GM19455 (cell line): ENCODE measurements around the gene MCTP1.
"Not testable (repeated sequence)": the region's sequence is repeated elsewhere in the genome, so short reads cannot be mapped to it uniquely, and the experiment has no call there.

Experiments used
- ATAC-seq: cut with Tn5 transposase; IDR thresholded peaks from one replicate; pipeline ENCODE4 v1.9.1; 2021; ENCODE audit not compliant: unreplicated experiment

The MCTP1 gene

DNA sequence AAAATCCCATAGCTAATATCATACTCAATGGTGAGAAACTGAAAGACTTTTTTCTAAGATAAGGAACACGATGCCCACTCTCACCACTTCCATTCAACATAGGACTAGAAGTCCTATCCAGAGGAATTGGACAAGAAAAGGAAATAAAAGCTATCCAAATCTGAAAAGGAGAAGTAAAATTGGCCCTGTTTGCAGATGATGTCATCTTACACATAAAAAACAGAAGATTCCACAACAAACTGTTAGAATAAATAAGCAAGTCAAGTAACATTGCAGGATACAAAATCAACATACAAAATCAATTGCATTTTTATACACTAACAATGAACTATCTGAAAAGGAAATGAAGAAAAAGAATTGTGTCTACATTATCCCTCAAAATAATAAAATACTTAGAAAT is 308.0 kb downstream of the MCTP1 start:
- no peak for ATAC-seq

DNA sequence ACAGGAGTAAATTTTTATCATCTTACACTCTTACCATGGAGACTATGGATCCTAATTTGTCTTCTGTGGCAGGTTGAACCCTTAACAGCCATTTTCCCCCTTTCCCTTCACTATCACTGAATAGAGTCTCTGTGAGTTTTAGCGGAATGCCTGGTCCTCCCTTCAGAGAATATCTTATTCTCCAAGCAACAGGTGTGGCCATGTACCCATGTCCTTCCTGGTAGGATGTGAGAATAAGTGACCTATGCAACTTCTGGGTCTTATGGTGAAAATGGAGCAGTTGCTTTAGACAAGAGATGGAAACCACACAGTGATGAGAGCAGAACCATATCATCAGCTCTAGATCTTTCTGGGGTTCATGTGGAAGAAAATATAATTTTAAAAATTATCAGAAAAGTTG is 312.6 kb downstream of the MCTP1 start:
- ATAC-seq, result no peak

DNA sequence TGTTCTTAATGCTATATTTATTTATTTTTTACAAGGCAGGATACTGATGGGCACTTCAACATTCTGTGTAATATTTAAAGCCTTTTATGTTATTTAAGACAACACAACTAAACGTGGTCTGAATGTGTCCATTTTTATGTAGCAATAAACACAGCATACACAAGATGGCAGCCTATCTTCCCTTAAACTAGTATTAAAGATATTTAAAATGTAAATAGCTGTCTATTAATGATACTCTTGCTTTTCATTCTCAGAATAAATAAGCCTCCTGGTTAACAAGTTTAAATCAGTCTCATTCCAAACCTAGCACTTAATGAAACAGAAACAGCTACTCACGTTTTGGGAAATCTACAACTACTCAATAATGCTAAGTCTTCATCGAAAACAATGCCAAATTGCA is 315.7 kb downstream of the MCTP1 start:
- no peak for ATAC-seq

DNA sequence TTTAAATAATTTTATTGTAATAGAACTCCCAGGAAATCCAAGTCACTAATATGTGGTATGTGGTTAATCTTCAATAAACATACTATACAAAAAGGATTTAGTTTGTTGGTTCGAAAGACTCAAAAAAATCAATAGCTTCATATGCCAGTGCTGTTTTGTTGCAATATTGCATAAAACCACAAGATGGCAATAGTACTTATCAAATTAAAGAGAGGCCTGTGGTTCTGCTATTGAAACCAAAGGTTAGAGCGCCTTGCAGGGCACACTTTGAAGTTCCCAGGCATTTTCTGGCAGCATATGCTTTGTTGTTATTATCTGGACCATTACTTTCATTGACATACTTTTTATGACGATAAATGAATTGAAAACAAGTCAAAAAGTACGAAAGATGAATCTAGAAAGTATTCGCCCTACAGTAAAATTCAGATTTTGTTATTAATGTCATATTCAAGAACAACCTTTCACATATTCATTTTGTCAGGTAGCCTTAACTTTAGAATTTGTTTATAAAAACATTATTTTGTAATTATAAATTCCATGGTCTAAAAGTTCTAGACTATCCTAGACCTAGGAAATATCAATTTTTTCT is 316.3 kb downstream of the MCTP1 start:
- ATAC-seq, result peak; percentile 82

DNA sequence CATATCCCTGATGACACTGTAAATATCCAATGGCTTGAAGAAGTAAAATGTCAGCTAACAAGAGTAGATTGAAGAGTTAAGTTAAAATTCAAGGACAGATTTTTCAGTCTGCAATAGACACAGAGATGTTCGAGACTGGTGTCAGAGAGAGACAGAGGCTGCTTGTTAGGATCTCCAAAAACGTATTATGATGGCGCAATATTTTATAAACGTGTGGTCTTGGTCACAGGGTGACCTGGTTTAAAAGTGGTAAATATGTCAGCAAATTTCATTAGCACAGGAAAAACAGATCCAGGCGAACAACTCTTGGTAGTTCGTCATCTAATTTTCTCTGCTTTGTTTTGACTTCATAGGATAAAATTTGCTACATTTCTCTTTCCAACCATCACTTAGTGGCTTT is 317.4 kb downstream of the MCTP1 start:
- ATAC-seq, result no peak

- not testable (repeated sequence) for ATAC-seq
These were observed 325.6 kb downstream of the MCTP1 start for GRCh38 chr5:94959279-94959678.

- ATAC-seq, result no peak
These were observed 339.2 kb downstream of the MCTP1 start for GRCh38 chr5:94945656-94946055.

DNA sequence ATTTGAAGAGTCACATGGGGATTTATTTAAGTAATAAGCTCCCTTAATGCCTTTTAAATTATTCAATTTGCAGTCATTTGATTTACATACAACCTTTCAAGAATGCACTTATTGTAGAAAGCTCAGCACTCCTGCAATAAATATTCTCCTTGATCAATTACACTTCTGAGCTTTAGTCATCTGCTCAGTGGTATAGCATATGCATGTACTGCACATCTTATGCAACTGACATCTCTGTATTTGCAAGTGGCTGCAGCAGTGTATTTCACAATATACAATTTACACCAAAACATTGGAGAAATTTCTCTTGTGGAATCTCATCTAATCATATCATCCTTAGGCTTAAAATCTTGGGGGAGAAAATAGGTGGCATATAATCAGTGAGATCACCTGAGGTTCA is 340.7 kb downstream of the MCTP1 start:
- ATAC-seq, result no peak

DNA sequence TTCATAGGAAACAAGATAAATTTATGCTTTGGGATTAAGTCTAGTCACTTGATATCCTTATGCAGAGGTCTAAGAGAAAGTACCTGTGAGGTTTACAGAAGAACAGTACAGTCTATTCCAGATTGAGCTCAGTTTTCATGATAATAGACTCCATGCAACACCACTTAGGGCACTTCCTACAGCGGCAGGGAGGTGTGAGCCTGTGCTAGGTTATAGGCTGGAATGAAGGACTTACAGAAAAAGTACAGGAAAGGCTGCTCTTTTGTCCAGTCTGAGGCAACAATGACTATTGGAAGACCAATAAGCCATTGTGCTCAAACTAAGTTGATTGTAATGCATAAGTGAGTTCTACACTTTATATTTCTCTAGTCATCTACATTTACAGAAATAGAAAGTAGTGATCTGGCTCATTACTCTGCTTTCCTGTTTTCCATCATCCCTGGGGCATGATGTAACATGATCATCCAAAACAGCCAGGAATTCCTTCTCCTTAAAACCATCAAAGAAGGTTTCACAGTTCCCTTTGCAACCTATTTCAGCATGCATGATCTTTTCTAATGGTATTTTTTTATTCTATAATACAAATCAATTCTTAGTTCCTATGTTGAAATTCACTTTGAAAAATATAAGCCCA is 343.7 kb downstream of the MCTP1 start:
- ATAC-seq, result no peak

- no peak for ATAC-seq
These were observed 352.6 kb downstream of the MCTP1 start for GRCh38 chr5:94932259-94932658.

GRCh38 chr5:94928891-94929290 is 356.0 kb downstream of the MCTP1 start:
- ATAC-seq, result no peak

- ATAC-seq, result no peak
These were observed 364.3 kb downstream of the MCTP1 start for GRCh38 chr5:94920570-94920969.

- no peak for ATAC-seq
These were observed 368.3 kb downstream of the MCTP1 start for GRCh38 chr5:94916619-94917018.

DNA sequence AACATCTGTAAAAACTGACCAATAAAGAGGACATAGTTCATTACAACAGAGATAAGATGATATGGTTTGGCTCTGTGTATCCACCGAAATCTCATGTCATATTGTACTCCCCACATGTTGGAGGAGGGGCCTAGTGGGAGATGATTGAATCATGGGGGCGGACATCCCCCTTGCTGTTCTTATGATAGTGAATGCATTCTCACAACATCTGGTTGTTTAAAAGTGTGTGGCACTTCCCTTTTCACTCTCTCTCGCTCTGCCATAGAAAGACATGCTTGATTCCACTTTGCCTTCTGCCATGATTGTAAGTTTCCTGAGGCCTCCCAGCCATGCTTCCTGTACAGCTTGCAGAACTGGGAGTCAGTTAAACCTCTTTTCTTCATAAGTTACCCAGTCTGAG is 373.6 kb downstream of the MCTP1 start:
- no peak for ATAC-seq

DNA sequence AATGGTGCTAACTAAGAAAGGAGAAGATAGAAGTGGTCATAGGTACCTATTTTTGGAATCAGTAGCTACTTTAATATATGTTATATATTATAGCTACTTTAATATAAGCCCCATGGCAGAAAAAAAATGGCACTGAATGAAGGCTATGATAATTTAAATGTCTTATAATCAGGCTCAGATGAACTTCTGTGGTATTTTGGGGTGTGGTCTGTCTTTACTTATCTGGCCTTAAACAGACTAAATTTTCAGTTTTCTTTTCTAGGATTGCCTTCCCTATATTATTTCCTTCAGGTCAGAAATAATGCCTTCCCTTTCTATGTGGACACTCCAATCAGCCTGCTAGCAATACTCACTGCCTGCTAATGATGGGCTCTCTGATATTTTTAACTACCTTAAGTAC is 374.2 kb downstream of the MCTP1 start:
- ATAC-seq, result no peak

DNA sequence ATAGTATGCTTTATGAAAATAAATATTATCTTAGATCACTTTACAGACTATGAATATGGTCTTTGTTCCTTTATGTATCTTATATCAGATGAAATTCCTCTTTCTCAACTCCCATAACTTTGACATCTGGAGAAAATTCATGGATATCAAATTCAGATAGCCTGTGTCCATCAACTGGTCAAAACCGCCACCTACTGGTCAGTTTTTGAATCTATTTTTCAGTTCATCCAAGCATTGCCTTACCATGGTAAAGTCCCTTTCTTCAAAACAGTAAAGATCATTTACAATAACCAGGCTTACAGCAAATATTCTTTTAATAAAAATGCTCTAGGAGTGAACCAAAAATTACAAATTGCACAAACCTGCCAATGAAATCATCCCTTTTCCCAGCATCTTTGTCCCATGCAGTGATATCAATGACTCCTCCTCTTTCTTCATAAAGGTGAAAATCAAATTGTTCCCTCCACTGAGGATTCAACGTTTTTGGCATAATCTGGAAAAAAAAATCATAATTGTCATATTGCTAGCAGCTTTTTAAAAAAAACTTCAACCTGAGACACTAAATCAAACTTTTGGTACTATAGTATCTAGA is 375.9 kb downstream of the MCTP1 start:
- ATAC-seq, result peak; percentile 67

- no peak for ATAC-seq
These were observed 378.1 kb downstream of the MCTP1 start for GRCh38 chr5:94906750-94907149.

DNA sequence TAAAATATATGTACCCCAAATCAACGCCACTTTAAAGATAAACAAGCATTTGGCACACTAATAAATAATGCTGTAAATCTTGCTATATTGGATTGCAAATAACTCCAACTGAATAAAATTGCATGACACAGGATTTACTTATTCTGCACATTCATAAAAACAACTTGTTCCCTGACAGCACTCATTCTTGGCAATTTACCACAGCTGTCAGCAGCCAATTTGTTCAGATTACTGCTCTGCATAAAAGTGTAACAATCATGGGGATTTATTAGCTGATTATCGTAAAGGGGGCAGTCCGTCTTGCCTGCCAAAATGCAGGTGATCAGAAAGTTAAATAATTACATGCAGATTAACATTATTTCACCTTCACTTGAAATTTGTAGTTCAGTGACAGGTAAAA is 381.2 kb downstream of the MCTP1 start:
- ATAC-seq, result no peak

GRCh38 chr5:94901191-94901979 is 383.5 kb downstream of the MCTP1 start:
- no peak for ATAC-seq

DNA sequence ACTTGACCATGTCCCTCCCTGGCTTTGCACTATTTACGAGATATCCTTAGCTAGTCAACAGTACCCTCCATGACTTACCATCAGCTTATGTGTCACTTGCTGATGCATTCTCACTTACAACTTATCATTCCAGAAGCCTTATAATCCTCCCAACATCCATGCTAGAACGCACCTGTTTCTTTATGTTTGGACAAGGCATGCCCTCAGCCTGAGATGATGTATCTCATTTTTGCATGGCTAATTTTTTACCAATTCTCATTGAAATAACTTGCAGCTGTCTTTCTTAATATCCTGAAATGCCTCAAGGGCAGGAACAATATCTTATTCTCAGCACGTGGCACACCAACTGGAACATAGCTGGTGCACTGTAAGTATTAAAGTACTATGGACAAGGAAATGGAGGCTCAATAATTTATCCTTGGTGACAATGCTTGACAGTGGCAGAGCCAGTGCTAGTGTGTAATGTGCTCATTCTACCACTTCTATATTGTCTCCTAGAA is 384.8 kb downstream of the MCTP1 start:
- no peak for ATAC-seq

- ATAC-seq, result no peak
These were observed 391.3 kb downstream of the MCTP1 start for GRCh38 chr5:94893412-94894135.
